Liver (tissue), 9 donors: ENCODE results near the gene NXPH1. TPM values are rescaled to one million over a fixed set of nuclear protein-coding genes. Genes with fewer than 3 reads are reported as not detected.

Source experiments
- DNase-seq: peaks from one replicate; pipeline ENCODE4 v3.0.0-alpha.2; 2017; ENCODE audit warnings: low spot score
- H3K27ac ChIP-seq, 2 donors: one replicate each; pipeline ENCODE4 v1.7.0; 2013; ENCODE audit warnings: inconsistent platforms in 2 of 2, low read length in 2 of 2, control low read depth in 1 of 2, low read depth in 1 of 2, mild to moderate bottlenecking in 1 of 2
- H3K27me3 ChIP-seq, 4 donors: one replicate each; pipeline versions ENCODE4 v1.6.1 to v1.7.0; 2013; ENCODE audit warnings: low read length in 3 of 4, inconsistent platforms in 1 of 4, mild to moderate bottlenecking in 1 of 4, moderate library complexity in 1 of 4; ENCODE audit not compliant: control insufficient read depth in 4 of 4, insufficient read depth in 4 of 4
- H3K36me3 ChIP-seq, 4 donors: one replicate each; pipeline versions ENCODE4 v1.6.1 to v1.7.0; 2013; ENCODE audit warnings: low read length in 3 of 4, mild to moderate bottlenecking in 3 of 4, low read depth in 1 of 4, moderate library complexity in 1 of 4; ENCODE audit not compliant: control insufficient read depth in 4 of 4, insufficient read depth in 3 of 4
- H3K4me1 ChIP-seq, 4 donors: one replicate each; pipeline versions ENCODE4 v1.6.1 to v1.7.0; 2013; ENCODE audit warnings: low read length in 3 of 4, mild to moderate bottlenecking in 3 of 4, moderate library complexity in 1 of 4; ENCODE audit not compliant: control insufficient read depth in 4 of 4, insufficient read depth in 4 of 4
- H3K4me3 ChIP-seq, 3 donors: one replicate each; pipeline versions ENCODE4 v1.6.1 to v1.7.0; 2013; ENCODE audit warnings: low read length in 3 of 3, control low read depth in 1 of 3, low read depth in 1 of 3, mild to moderate bottlenecking in 1 of 3
- H3K9ac ChIP-seq, 2 donors: one replicate each; pipeline ENCODE4 v1.7.0; 2013; ENCODE audit warnings: low read length in 2 of 2, mild to moderate bottlenecking in 2 of 2, moderate library complexity in 2 of 2, control low read depth in 1 of 2, low read depth in 1 of 2
- H3K9me3 ChIP-seq, 4 donors: one replicate each; pipeline versions ENCODE4 v1.6.1 to v1.7.0; 2013; ENCODE audit warnings: low read length in 3 of 4; ENCODE audit not compliant: control insufficient read depth in 4 of 4
- ATF3 ChIP-seq: IDR thresholded peaks from 2 replicates; pipeline ENCODE4 v1.6.1; 2016; ENCODE audit warnings: antibody characterized with exemption
- CTCF ChIP-seq: fragments of 150-350 bp; IDR thresholded peaks from 2 replicates; pipeline ENCODE4 v1.5.1; 2017; ENCODE audit warnings: improper control_type of control experiment, low read depth, low read length; ENCODE audit not compliant: missing input control
- EGR1 ChIP-seq, 2 donors: IDR thresholded peaks; 2 replicates each; pipeline ENCODE4 v1.6.1; 2016 to 2018; ENCODE audit warnings: antibody characterized with exemption in 2 of 2, low read depth in 2 of 2
- FOXA1 ChIP-seq: IDR thresholded peaks from 2 replicates; pipeline ENCODE4 v1.6.1; 2016; ENCODE audit warnings: antibody characterized with exemption
- FOXA2 ChIP-seq: IDR thresholded peaks from 2 replicates; pipeline ENCODE4 v1.6.1; 2016; ENCODE audit warnings: antibody characterized with exemption
- GABPA ChIP-seq, 2 donors: IDR thresholded peaks in 1 of 2; conservative IDR thresholded peaks in 1 of 2; 2 replicates each; pipeline ENCODE4 v1.6.1; 2016; ENCODE audit warnings: antibody characterized with exemption in 2 of 2, mild to moderate bottlenecking in 1 of 2, moderate library complexity in 1 of 2
- HNF4A ChIP-seq, 2 donors: conservative IDR thresholded peaks; 2 replicates each; pipeline ENCODE4 v1.6.1; 2016; ENCODE audit warnings: antibody characterized with exemption in 2 of 2, mild to moderate bottlenecking in 2 of 2
- MAX ChIP-seq: IDR thresholded peaks from 2 replicates; pipeline ENCODE4 v1.6.1; 2016; ENCODE audit warnings: antibody characterized with exemption
- RAD21 ChIP-seq, 2 donors: IDR thresholded peaks; 2 replicates each; pipeline ENCODE4 v1.6.1; 2016; ENCODE audit warnings: antibody characterized with exemption in 2 of 2, mild to moderate bottlenecking in 2 of 2
- REST ChIP-seq: IDR thresholded peaks from 2 replicates; pipeline ENCODE4 v1.6.1; 2016; ENCODE audit warnings: antibody characterized with exemption, mild to moderate bottlenecking
- RXRA ChIP-seq, 2 donors: IDR thresholded peaks; 2 replicates each; pipeline ENCODE4 v1.6.1; 2017 to 2018; ENCODE audit warnings: antibody characterized with exemption in 2 of 2, mild to moderate bottlenecking in 1 of 2
- TAF1 ChIP-seq: conservative IDR thresholded peaks from 2 replicates; pipeline ENCODE4 v1.6.1; 2016; ENCODE audit warnings: antibody characterized with exemption, mild to moderate bottlenecking
- YY1 ChIP-seq: IDR thresholded peaks from 2 replicates; pipeline ENCODE4 v1.6.1; 2016; ENCODE audit warnings: antibody characterized with exemption, mild to moderate bottlenecking
- ZBTB33 ChIP-seq: IDR thresholded peaks from 2 replicates; pipeline ENCODE4 v1.6.1; 2016; ENCODE audit warnings: antibody characterized with exemption
- WGBS: extraction: QIAGEN DNeasy Blood & Tissue Kit; methylation state at CpG from one replicate; pipeline ENCODE4 v1.1.7; 2013; 5-methylcytosine and 5-hydroxymethylcytosine counted together
- polyA plus RNA-seq, 2 donors: library from polyadenylated mRNA; stranded (reverse) in 1 of 2; unstranded in 1 of 2; fragments of 200-250 nt in 1 of 2; fragments of >200 nt in 1 of 2; fragmentation: Nextera tagmentation in 1 of 2; extraction: Ambion mirVana in 1 of 2; gene quantifications; one replicate each; pipeline versions ENCODE4 v1.2.1 to v1.2.3, GENCODE V29; 2013 to 2015
- total RNA-seq, 2 donors: library from RNA; depleted of rRNA; stranded (reverse); fragments of >200 nt; gene quantifications; one replicate each; pipeline ENCODE4 v1.2.3, GENCODE V29; 2014
- donor health status: healthy.
- donor health status: healthy.
- donor health status: healthy.
- donor health status: healthy.
- donor health status: healthy.

NXPH1 gene
- total and polyA plus RNA-seq, 4 donors, result not detected

GRCh38 chr7:8739837-8740236, 306.4 kb downstream of the NXPH1 start:
- Histone ChIP-seq H3K9ac (no peak overlapping the region), H3K4me3 (no peak overlapping the region), H3K27ac (no peak overlapping the region), H3K9me3 (no peaks in the 10 kb centered on the region), H3K36me3 (no peaks in the 10 kb centered on the region), H3K27me3 (no peaks in the 10 kb centered on the region), H3K4me1 (peaks cover 0 to 4% (median 0%) of the 10 kb centered on the region in 4 donors)
- DNase-seq, result no peak
- WGBS, result 55% methylated on average over 1 of the region's 1 CpG
- TF ChIP-seq GABPA (IDR thresholded peaks at IDR 0.05 in 1 of 2, conservative IDR thresholded peaks at IDR 0.05 in 1 of 2) (no peak), MAX (no peak), TAF1 (no peak), EGR1 (IDR thresholded peaks at IDR 0.05; ENCODE audit: low read depth in 2 of 2) (no peak), FOXA1 (no peak), HNF4A (conservative IDR thresholded peaks at IDR 0.05) (no peak), RAD21 (IDR thresholded peaks at IDR 0.05) (no peak), RXRA (IDR thresholded peaks at IDR 0.05) (no peak), ATF3 (no peak), YY1 (no peak), FOXA2 (no peak), ZBTB33 (no peak), CTCF (no peak)

GRCh38 chr7:8742837-8743236, 309.4 kb downstream of the NXPH1 start:
- Histone ChIP-seq H3K9ac (no peak overlapping the region), H3K27me3 (no peaks in the 10 kb centered on the region), H3K27ac (no peak overlapping the region), H3K4me1 (peaks cover 0 to 4% (median 0%) of the 10 kb centered on the region in 4 donors), H3K4me3 (no peak overlapping the region), H3K9me3 (no peaks in the 10 kb centered on the region), H3K36me3 (no peaks in the 10 kb centered on the region)
- no peak for TF ChIP-seq ATF3
- no peak for TF ChIP-seq RAD21 (IDR thresholded peaks at IDR 0.05)
- TF ChIP-seq REST, result no peak
- TF ChIP-seq ZBTB33, result no peak
- no peak for TF ChIP-seq EGR1 (IDR thresholded peaks at IDR 0.05; ENCODE audit: low read depth in 2 of 2)
- TF ChIP-seq HNF4A (conservative IDR thresholded peaks at IDR 0.05), result no peak
- DNase-seq, result no peak
- WGBS, result 59% methylated on average over 2 of the region's 2 CpGs
